Subcutaneous adipose tissue (tissue), 4 donors: Measurements from ENCODE around the gene DMD. TPM values are rescaled to one million over a fixed set of nuclear protein-coding genes. Genes with fewer than 3 reads are reported as not detected.

ENCODE experiments used
- CTCF ChIP-seq: fragments of 450-650 bp; IDR thresholded peaks from one replicate; pipeline ENCODE4 v1.5.1; 2016; ENCODE audit warnings: low read depth, mild to moderate bottlenecking, control low read depth, antibody characterized with exemption, moderate library complexity
- total RNA-seq, 4 donors: library from RNA; depleted of rRNA; stranded (reverse); fragments of >200 nt; gene quantifications; one replicate each; pipeline ENCODE4 v1.1.0, GENCODE V29; 2016

DMD gene
- total RNA-seq, 4 donors from 2014 or later: 35.7 to 87.2 (median 72.1) TPM

- TF ChIP-seq CTCF: no peak
Observed at GRCh38 chrX:31805781-31806180, 1405.6 kb downstream of the DMD start.

GRCh38 chrX:31800219-31800618 is 1411.1 kb downstream of the DMD start:
- no peak for TF ChIP-seq CTCF

- no peak for TF ChIP-seq CTCF
Observed at GRCh38 chrX:31796624-31797023, 1414.7 kb downstream of the DMD start.

GRCh38 chrX:31747411-31747810 is 1463.9 kb downstream of the DMD start:
- no peak for TF ChIP-seq CTCF

GRCh38 chrX:31743004-31743403 is 1468.3 kb downstream of the DMD start:
- TF ChIP-seq CTCF: no peak

- no peak for TF ChIP-seq CTCF
Observed at GRCh38 chrX:31717474-31717873, 1493.9 kb downstream of the DMD start.

GRCh38 chrX:31715675-31716074 is 1495.7 kb downstream of the DMD start:
- no peak for TF ChIP-seq CTCF
